ENCODE data around the gene DYNLT4. TPM values are rescaled to one million over a fixed set of nuclear protein-coding genes. Genes with fewer than 3 reads are reported as not detected.

Gene DYNLT4
- total and polyA plus RNA-seq, 12 donors = 0.51 to 2.0 (median 0.71) TPM; not detected in 2

- intact Hi-C loops (cut with DNase I) = loop anchor here in 7 of 10 donors (5.0 to 10.0 kb wide), 6 partner anchors 34 to 517 kb away; no protein-coding TSS in a partner anchor
- DNase-seq = no peak
- 82 to 85% methylated on average over 9 of the region's 9 CpGs for WGBS, 2 donors
- peaks cover 0 to 34% (median 29%) of the 10 kb centered on the region in 9 donors for H3K4me1 ChIP-seq
- H3K4me3 ChIP-seq = no peak within 1 kb of the TSS
- no peak for ATAC-seq
- peaks cover 0 to 7% (median 0%) of the 10 kb centered on the region in 7 donors for H3K27me3 ChIP-seq
- TF ChIP-seq CTCF (IDR thresholded peaks at IDR 0.05) = no peak
- H3K9me3 ChIP-seq = no peaks in the 10 kb centered on the region
- peak within 1 kb of the TSS in 3 of 10 donors; percentile 9 to 59 (median 47) for H3K27ac ChIP-seq
- no peaks in the 10 kb centered on the region for H3K36me3 ChIP-seq
Measured at GRCh38 chr1:44788120-44788860, 18.9 kb downstream of the DYNLT4 start, which contains the start of gene BEST4. BEST4 (minus strand) TSS chr1:44788170; CDS start chr1:44787705, 465 bp downstream.

DNA sequence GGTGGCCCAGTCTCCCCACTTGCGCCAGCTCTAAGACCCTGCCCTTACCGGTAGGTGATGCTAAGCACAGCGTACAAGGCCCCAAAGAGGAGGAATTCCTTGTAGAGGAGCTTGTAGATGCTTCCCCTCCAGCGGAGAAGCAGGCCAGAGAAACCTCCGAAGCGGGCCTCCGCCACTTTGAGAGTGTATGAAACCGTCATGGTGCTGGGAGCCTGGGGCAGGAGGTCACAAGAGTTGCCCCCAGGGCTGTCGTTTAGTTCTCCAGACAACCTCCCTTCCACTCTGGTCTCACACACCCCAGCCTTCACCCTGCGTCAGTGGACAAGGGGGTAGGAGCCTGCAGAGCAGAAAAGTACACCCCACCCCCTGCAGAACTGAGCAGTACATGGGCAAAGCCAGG is 19.6 kb downstream of the DYNLT4 start:
- 95 to 99% methylated on average over 10 of the region's 10 CpGs for WGBS, 2 donors
- H3K27me3 ChIP-seq = peaks cover 0 to 7% (median 0%) of the 10 kb centered on the region in 7 donors
- intact Hi-C loops (cut with DNase I) = loop anchor here in 7 of 10 donors (5.0 to 10.0 kb wide), 6 partner anchors 35 to 517 kb away; no protein-coding TSS in a partner anchor
- no peak overlapping the region for H3K4me3 ChIP-seq
- no peaks in the 10 kb centered on the region for H3K36me3 ChIP-seq
- no peak for TF ChIP-seq CTCF (IDR thresholded peaks at IDR 0.05)
- H3K4me1 ChIP-seq = peaks cover 0 to 34% (median 29%) of the 10 kb centered on the region in 9 donors
- no peak for DNase-seq
- peak overlapping the region in 1 of 10 donors; percentile 9 for H3K27ac ChIP-seq
- ATAC-seq = no peak
- no peaks in the 10 kb centered on the region for H3K9me3 ChIP-seq

- TF ChIP-seq CTCF (IDR thresholded peaks at IDR 0.05) = no peak
- peak overlapping the region in 4 of 10 donors; percentile 54 to 62 (median 56) for H3K4me3 ChIP-seq
- ATAC-seq = peak in 3 of 8 donors; percentile 2 to 27 (median 4)
- peaks cover 0 to 34% (median 29%) of the 10 kb centered on the region in 9 donors for H3K4me1 ChIP-seq
- DNase-seq = no peak
- peaks cover 0 to 7% (median 0%) of the 10 kb centered on the region in 7 donors for H3K27me3 ChIP-seq
- H3K27ac ChIP-seq = peak overlapping the region in 9 of 10 donors; percentile 10 to 82 (median 58)
- 82 to 87% methylated on average over 9 of the region's 9 CpGs for WGBS, 2 donors
- H3K9me3 ChIP-seq = no peaks in the 10 kb centered on the region
- H3K36me3 ChIP-seq = peaks cover 0 to 3% (median 0%) of the 10 kb centered on the region in 9 donors
- intact Hi-C loops (cut with DNase I) = loop anchor here in 7 of 10 donors (5.0 to 10.0 kb wide), 6 partner anchors 35 to 518 kb away; no protein-coding TSS in a partner anchor
Measured at GRCh38 chr1:44786841-44787426, 20.2 kb downstream of the DYNLT4 start.

Data from heart right ventricle (tissue), 16 donors.